Dermis blood vessel endothelial cell (primary cell): Measurements from ENCODE around the gene SLC5A9. TPM values are rescaled to one million over a fixed set of nuclear protein-coding genes. Genes with fewer than 3 reads are reported as not detected.
"Not testable (repeated sequence)": the region's sequence is repeated elsewhere in the genome, so short reads cannot be mapped to it uniquely, and the experiment has no call there.

Experiments
- DNase-seq: peaks from one replicate; pipeline ENCODE4 v3.0.0; 2010
- total RNA-seq: library from RNA; depleted of rRNA; stranded (reverse); fragments of >200 nt; gene quantifications from 2 replicates; pipeline ENCODE4 v1.2.3, GENCODE V29; 2014

The SLC5A9 gene
- total RNA-seq, result 0.05 TPM in 1 of 2 replicates, not detected in the other

GRCh38 chr1:48222501-48223242 is at the start of gene SLC5A9:
Gene SLC5A9 (plus strand): TSS chr1:48222716. CDS start chr1:48222737, 21 bp downstream.
- DNase-seq, result no peak

DNA sequence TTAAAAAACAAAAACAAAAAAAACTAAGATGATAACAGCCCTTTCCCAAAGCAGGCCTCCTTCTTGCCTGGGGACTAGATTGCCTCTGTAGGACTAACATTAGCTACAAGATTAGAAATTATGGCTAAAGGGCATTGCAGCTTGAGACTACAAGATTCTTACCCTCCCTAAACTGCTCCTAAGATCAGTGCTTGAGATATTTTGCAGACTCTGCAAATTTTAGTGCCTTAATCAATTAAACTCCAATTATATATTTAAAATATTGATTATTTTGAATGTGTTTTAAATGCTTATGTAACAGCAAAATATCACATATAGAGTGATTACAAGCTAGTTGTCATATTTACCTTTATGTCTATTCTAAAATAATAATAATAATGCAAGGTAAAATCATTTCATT is 47.4 kb upstream of the SLC5A9 start:
- no peak for DNase-seq

DNA sequence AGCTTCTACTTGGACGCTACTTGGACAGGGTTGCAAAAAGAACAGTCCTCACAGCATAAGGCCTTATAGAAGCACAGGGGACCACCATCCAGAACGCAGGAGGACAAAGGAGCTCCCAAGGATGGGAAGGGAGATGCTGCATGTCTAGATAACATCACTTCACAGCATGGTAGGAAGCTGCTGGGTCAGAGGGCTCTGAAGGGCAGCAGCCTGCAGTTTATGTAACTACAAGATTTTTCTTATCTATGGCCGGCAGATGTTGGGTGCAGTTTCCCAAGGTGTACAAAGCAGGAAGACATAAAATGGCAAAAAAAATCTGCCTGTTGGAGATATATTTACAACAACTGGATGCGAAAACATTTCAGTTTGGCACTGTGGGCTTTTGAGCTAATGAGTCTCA is 45.3 kb upstream of the SLC5A9 start:
- DNase-seq, result no peak

DNA sequence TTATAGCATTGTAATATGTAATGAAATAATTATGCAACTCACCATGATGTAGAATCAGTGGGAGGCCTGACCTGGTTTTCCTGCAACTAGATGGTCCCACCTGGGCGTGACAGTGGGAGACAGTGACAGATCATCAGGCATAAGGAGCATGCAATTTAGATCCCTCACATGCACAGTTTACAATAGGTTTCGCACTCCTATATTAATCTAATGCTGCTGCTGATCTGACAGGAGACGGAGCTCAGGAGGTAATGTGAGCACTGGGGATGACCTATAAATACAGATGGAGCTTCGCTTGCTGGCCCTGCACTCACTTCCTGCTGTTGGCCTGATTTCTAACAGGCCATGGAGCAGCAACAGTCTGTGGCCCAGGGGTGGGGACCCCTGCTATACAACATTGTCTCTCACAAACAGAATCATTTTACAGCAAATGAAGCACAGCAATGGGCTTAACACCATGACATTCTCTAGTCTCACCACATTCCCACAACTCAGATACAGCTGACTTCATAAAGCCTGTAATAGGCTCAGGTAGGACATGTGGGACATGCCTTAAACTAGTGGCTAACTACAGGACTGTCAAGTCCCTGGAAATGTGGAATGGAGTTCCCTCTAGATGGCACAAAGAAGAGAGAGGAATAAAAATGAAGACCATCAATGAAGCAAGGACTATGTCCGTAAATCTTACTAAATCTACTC is 40.7 kb upstream of the SLC5A9 start:
- DNase-seq, result no peak

DNA sequence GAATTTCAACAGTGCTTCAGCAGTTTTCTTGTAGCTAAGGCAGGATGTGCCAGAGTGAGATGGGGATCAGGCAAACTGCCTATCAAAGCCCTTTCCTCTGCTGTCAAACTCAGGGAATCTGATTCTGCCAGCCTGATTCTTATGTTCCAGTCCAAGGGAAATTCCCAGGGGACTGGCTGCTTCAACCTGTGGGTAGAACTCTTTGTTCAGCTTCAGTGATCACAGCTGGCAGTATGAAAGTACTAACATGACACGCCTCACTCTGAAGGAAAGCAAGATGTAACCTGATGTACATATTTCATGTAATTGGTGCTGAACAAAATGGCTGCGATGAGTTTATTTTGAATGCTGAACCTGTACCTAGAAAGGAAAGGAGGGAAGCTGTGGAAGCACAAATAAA is 40.1 kb upstream of the SLC5A9 start:
- no peak for DNase-seq

DNA sequence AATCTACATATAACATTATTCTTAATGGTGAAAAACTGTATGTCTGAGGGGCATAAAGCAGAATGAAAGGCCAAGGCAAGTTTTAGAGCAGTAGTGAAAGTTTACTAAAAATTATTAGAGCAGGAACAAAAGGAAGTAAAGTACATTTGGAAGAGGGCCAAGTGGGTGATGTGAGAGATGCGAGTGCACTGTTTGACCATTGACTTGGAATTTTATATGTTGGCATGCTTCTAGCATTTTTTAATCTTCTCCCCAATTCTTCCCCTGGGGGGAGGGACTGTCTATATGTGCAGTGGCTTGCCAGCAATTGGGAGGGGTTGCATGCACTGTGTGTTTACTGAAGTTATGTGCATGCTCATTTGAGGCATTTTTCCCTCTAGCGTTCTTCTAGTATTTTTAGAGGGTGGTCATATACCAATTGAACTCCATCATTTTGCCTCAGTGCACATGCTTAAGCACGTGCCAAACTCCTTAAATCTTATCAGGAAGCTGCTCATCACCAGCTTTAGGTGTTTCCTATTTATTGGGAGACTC is 36.1 kb upstream of the SLC5A9 start:
- no peak for DNase-seq

DNA sequence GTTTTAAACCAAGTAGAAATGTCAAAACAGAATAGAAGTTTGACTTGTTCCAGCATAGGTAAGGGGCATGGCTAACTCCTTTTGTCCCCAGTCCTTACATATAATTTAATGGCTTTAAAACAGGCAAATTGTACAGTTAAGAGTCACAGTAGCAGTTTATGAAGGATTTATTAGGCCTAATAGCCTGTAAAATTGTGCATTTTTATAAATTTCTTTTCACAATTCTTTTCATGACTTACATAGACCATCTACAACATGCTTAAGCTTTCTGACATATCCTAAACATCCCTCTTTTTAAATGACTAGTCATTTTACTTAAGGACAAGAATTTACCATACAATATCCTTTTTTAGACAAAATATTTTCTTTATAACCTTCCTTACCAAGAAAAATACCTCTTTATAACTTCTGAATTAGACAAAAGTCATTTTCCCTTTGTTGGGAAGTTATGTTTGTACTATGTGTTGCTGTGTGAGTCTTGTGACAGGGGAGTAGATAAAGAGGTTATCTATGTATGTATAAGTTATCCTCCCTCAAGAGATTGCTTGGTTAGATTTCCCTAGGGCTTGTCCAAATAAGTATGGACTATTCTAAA is 34.5 kb upstream of the SLC5A9 start:
- DNase-seq, result no peak

DNA sequence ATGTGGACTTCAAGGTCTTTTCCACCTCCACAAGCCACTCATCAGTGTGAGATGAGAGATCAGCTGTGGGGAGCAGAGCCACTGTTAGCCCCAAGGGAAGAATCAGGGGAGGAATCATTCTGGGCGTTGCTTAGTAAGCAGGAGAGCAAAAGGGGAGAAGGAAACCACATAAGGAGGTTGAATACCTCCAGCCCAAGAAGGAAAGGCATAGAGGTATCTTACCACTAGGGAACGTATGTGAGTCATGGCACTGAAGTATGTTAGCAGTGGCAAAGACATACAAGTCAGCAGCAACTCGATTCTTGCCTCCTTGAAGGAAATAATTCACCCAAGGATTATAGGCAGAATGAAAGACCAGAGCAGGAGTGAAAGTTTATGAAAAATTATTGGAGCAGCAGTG is 31.6 kb upstream of the SLC5A9 start:
- DNase-seq, result no peak

DNA sequence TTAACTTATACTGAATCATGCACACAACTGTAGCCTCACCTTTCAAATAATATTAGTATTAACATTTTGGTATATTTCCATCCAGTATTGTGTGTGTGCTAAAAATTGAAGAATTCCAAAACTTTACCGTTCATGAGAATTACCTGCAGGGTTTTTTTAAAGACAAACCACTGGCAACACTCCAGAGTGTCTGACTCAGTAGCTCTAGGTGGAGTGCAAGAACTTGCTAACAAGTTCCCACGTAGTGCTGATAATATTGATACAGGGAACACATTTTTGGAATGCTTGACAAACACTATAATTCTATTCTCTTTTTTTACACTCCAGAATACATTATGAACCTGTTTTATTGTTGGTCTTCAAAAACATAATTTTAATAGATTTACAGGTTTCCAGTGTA is 27.7 kb upstream of the SLC5A9 start:
- no peak for DNase-seq

GRCh38 chr1:48196237-48196636 is 26.3 kb upstream of the SLC5A9 start:
- no peak for DNase-seq

DNA sequence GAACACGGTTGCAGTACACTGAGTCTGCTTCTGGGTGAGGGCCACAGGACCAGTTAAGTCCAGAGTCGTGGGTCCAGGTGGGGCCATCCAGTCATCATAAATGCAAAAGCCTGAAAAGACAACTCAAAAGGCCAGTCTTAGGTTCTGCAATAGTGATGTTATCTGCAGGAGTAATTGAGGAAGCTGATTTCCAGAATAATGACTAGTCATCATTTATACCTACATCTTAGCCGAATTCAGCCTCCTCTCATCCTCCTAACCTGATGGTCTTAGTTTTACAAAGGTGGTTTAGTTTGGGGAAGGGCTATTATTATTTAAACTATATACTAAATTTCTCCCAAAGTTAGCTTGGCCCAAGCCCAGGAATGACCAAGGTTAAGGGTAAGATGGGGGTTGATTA is 23.5 kb upstream of the SLC5A9 start:
- DNase-seq, result no peak

GRCh38 chr1:48200166-48200900 is 22.2 kb upstream of the SLC5A9 start:
- no peak for DNase-seq

- DNase-seq, result peak; percentile 76
Measured at GRCh38 chr1:48202030-48202752, 20.3 kb upstream of the SLC5A9 start.

DNA sequence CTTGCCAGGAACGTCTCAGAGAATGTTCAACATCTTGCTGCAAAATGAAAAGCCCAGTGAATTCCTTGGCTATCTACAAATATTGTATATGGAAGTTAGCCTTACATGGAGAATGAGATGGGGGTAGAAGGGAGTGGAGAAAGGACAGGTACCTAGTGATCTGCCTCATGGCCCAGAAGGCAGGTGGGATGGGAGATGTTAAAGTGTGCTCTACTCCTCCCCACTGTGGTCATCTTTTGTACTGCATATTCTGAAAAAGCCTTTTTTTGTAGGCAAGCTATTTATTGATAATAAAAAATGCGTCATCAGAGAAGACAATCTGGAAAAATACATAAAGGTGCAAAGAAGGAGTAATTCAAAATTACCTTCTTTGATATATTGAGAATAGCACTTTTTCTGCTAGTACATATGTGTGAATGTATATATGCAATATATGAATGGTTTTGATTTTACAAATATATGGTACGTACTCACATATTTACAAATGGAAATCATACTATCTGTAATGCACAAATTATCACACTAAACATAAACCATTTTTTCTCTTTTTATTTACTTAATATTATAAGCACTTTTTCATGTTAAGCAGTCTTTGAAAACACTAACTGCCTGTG is 19.1 kb upstream of the SLC5A9 start:
- DNase-seq, result peak; percentile 64

DNA sequence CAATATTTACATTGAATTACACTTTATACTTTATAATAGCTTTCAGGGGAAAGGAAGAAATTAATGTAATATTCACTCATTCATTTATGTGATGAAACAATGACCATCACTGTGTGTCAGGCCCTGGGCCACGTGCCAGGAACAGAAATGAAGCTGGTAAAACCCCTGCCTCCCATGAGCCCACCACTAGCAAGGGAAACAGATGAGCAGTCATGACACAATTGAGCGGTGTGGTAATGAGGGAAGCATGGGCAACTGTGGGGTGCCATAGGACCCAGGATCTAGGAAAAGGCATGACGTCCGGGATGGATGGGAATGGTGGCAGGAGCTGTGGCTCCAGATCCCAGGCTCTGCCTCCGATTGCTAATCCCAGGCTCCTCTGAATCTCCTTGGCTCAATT is 17.0 kb upstream of the SLC5A9 start:
- DNase-seq, result no peak

- no peak for DNase-seq
Measured at GRCh38 chr1:48206371-48206770, 16.1 kb upstream of the SLC5A9 start.

DNA sequence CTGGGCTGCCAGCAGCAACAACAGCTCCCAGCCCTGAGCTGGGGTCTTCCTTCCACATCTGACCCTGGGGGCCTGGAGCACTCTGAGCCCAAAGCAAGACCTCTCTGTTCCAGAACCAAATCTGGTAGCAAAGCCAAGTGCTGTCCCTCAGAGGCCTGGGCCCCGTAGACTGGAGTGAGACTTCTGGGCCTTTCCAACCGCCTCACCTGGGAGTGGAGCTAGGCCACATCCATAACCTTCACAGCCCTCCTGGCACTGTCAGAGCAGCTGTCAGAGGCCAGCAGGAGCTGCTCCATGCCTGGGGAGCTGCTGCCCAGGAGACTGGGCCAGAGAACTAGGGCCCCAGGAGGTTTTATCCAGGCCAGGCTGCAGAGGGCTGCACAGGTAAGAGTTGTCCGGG is 15.4 kb upstream of the SLC5A9 start:
- DNase-seq, result no peak

- DNase-seq, result no peak
Measured at GRCh38 chr1:48207536-48208075, 14.9 kb upstream of the SLC5A9 start.

DNA sequence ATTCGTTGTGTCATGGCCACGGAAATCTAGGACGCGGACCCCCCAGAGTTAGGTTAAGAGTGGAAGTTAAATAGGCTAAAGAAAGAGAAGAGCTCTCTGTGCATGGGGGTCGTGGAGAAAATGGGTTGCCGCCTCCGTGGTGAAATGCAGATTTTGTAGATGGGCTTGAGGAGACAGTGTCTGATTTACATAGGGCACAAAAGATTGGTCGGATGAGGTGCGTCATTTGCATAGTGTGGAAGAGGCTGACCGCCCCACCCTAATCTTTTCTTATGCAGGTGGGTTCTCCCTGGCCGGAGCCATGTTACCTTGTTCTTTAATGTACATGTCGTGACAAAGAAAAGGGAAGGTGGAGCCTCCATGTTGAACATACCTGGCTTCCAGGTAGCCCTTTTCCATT is 14.3 kb upstream of the SLC5A9 start:
- no peak for DNase-seq

- DNase-seq, result no peak
Measured at GRCh38 chr1:48208652-48209051, 13.9 kb upstream of the SLC5A9 start.

DNA sequence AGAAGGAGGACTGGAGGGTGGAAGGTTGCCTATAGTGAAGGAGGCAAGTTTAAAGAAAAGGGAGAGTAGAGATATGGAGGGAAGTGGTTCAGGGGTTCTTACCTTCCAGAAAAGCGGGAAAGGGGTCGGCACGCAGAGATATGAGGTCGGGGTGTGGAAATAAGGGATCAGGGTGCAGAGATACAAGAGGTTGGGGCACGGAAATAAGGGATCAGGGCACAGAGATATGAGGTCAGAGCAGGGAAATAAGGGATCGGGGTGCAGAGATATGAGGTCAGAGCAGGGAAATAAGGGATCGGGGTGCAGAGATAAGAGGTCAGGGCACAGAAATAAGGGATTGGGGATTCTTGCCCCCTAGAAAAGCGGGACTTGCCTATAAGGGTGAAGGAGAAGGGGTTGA is 9.1 kb upstream of the SLC5A9 start:
- not testable (repeated sequence) for DNase-seq

DNA sequence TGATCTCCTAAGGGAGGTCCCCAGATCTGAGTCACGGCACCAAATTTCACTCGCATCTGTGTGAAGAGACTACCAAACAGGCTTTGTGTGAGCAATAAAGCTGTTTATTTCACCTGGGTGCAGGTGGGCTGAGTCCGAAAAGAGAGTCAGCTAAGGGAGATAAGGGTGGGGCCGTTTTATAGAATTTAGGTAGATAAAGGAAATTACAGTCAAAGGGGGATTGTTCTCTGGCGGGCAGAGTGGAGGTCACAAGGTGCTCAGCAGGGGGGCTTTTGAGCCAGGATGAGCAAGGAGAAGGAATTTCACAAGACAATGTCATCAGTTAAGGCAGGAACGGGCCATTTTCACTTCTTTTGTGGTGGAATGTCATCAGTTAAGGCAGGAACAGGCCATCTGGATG is 8.2 kb upstream of the SLC5A9 start:
- not testable (repeated sequence) for DNase-seq
